ENCODE measurements around the gene ZNF701.

Gene ZNF701

GRCh38 chr19:52635786-52636570 lies 65.9 kb downstream of the ZNF701 start:
- H3K27ac ChIP-seq (ENCODE audit: low read length): no peak overlapping the region

More at GRCh38 chr19:52635786-52636570, 65.9 kb downstream of the ZNF701 start:
- no peaks in the 10 kb centered on the region for H3K4me1 ChIP-seq (ENCODE audit: control insufficient read depth, insufficient read depth, low read length)
- no CpG with 5 or more reads among the region's 11 CpGs for WGBS (ENCODE audit: insufficient coverage, insufficient read length)
- H3K36me3 ChIP-seq (ENCODE audit: control insufficient read depth, insufficient read depth, low read length): no peaks in the 10 kb centered on the region
- no peaks in the 10 kb centered on the region for H3K27me3 ChIP-seq (ENCODE audit: control insufficient read depth, insufficient read depth, low read length)
- H3K4me3 ChIP-seq (ENCODE audit: low read length): no peak overlapping the region
- no peaks in the 10 kb centered on the region; the same call in 1 of the 2 replicates for H3K9me3 ChIP-seq (ENCODE audit: control insufficient read depth, insufficient read depth, low read length)
- no peak for DNase-seq (ENCODE audit: low read depth, low spot score)

Measured in iPS DF 6.9 (cell line).